GM18858 (cell line): ENCODE results near the gene FAM135A.
"Not testable (repeated sequence)": the region's sequence is repeated elsewhere in the genome, so short reads cannot be mapped to it uniquely, and the experiment has no call there.

ENCODE experiments used
- ATAC-seq: cut with Tn5 transposase; IDR thresholded peaks from one replicate; pipeline ENCODE4 v1.9.1; 2021; ENCODE audit not compliant: unreplicated experiment

FAM135A gene

DNA sequence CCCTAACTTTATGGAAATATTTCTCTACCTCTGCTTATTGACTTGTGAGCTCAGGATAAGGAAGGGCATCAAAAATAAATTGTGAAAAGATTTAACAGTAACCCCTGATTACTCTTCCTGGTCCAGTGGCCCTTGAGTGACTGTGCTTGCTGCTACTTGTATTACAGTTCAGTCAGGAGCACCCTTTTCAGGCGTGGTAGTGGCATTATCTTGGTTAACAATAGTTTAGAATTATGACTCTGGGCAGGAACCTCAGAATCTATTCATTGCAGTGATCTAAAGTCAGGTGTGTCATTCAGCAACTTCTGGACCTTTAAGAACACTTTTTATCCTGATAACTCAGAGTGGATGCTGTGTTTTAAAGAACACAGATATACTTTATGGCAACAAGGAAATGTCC, 43.4 kb downstream of the FAM135A start:
- no peak for ATAC-seq

DNA sequence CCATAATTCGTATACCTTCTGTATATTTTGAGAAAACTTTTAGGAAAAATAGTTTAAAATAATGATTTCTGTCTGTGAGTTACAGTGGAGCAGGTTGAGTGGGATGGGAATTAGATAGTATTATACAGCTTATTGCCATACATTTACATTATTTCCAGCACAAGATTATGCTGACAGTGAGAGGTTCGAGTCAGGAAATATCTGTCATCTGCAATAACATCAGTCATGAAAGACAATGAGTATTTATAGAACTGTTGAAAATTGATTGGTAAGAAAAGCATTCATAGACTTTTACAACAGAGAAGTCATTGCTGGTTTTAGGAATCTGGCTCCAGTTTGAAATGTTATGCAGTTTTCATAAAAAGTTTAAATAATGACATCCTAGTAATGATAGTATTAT, 45.9 kb downstream of the FAM135A start:
- ATAC-seq: no peak

GRCh38 chr6:70459699-70460098, 46.4 kb downstream of the FAM135A start:
- ATAC-seq: not testable (repeated sequence)

DNA sequence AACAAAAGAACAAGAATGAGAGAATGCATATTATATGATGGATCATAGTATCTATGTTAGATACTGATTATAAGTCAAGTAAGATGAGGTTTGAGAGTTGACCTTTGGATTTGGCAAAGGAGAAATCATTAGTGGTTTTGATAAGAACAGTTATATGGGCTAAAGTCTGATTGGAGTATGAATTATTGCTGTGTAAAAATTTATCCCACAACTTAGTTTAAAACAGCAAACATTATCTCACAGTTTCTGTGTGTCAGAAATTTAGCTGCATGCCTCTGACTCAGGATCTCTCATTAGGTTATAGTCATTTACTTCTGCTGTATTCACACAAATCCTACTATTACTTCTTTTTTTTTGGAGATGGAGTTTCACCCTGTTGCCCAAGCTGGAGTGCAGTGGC, 56.7 kb downstream of the FAM135A start:
- no peak for ATAC-seq

GRCh38 chr6:70470510-70470909, 57.2 kb downstream of the FAM135A start:
- ATAC-seq: not testable (repeated sequence)

DNA sequence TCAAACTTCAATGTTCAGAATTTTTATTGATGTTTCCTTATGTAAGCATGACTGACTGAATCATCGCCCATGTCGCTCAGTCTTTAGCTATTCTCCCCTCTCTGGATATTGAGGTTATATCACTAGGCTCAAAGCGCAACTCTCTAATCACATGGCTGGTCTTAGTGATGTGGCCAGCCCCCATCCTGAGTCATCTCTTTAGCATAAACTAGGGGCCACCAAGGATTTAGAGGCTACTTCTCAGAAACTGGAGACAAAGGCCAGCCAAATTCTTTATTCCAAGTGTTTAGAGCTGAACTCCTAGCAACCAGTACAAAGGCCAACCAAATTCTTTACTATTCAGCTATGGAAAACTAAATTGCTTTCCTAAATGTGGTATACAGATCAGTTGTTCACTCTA, 61.4 kb downstream of the FAM135A start:
- ATAC-seq: no peak

DNA sequence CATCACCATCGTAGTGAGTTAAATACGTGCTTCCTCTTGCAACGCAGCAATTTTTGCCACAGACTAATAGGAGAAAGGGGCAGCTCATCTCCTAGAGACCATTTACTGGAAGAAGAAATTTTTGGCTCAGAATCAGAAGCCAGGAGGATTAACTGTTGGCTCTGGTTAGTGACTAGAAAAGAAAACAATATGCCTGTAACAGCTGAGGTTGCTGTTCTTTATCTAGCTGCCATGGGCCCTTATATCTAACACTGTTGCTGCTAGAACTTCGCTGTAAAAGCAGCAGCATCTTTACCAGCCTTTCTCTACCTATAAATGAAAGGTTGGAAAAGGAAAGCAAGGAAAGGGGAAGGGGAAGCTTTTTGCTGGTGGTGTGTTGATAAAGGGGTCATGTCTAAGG, 65.9 kb downstream of the FAM135A start:
- no peak for ATAC-seq

- not testable (repeated sequence) for ATAC-seq
Observed at GRCh38 chr6:70486638-70487037, 73.3 kb downstream of the FAM135A start.

DNA sequence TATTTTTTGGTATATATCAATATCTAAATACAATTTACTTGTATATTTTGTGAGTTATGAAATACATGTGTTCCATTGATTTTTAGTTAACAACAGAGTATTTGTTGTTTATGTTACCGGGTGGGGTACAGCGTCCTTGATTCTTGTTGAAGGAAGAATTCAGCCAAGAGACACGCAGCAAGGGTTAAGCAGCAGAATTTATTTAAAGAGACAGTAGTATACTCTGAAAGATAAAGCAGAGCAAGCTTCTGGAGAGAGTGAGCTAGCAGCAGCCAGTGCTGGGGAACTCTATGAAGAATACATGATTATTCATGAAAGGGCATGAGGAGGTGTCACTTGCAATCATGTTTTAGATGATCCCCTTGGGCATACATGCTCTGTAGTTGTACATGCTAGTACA, 76.1 kb downstream of the FAM135A start:
- no peak for ATAC-seq

DNA sequence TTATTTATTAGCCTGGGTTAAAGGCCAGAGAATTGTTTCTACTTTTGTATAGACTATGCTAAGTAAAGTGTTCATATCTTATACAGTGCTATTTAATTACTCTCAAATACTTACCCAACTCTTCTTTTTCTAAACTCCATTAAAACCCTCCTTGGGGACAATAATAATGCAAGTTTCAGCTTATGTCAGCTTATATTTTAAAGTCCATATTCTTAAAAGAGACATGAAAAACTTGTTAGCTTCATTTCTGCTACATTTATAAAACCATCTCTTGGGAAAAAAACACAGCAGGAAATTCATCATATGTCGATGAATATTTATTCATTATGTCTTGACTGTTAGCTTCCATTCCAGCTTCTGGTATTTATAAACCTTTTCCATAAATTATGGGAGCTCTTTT, 81.5 kb downstream of the FAM135A start:
- ATAC-seq: no peak

- not testable (repeated sequence) for ATAC-seq
Observed at GRCh38 chr6:70495790-70496189, 82.5 kb downstream of the FAM135A start.

DNA sequence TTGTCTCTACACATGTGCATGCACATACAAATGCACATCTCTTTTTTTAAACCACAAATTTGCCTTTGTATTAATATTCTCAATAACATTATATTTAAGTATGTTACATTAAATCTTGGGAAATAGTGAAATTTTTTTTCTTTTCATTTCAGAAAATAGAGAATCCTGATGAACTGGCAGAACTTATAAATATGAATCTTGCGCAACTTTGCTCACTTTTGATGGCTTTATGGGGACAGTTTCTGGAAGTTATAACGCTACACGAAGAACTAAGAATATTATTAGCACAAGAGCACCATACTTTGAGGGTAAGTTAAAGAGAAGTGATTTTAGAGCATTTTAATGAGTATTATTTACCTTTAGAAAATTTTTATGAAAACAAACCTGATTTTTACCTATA, 89.2 kb downstream of the FAM135A start:
- ATAC-seq: no peak

- ATAC-seq: no peak
Observed at GRCh38 chr6:70503813-70504465, 90.6 kb downstream of the FAM135A start.

GRCh38 chr6:70506321-70506720, 93.0 kb downstream of the FAM135A start:
- ATAC-seq: no peak

- no peak for ATAC-seq
Observed at GRCh38 chr6:70507161-70507560, 93.9 kb downstream of the FAM135A start.

- ATAC-seq: no peak
Observed at GRCh38 chr6:70508953-70509352, 95.6 kb downstream of the FAM135A start.

GRCh38 chr6:70510600-70510999, 97.3 kb downstream of the FAM135A start:
- ATAC-seq: no peak

DNA sequence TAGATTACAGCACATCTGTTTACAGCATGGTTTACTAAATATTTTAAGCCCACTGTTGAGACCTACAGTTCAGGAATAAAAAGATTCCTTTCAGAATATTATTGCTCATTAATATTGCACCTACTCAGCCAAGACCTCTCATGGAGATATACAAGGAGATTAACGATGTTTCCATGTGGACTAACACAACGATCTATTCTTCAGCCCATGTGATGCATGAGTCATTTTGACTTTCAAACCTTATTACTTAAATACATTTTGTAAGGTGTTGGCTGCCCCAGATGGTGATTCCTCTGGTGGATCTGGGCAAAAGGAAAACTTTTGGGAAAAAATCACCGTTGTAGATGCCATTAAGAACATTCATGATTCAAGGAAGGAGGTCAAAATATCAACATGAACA, 105.4 kb downstream of the FAM135A start:
- no peak for ATAC-seq

- ATAC-seq: no peak
Observed at GRCh38 chr6:70520575-70520974, 107.3 kb downstream of the FAM135A start.

DNA sequence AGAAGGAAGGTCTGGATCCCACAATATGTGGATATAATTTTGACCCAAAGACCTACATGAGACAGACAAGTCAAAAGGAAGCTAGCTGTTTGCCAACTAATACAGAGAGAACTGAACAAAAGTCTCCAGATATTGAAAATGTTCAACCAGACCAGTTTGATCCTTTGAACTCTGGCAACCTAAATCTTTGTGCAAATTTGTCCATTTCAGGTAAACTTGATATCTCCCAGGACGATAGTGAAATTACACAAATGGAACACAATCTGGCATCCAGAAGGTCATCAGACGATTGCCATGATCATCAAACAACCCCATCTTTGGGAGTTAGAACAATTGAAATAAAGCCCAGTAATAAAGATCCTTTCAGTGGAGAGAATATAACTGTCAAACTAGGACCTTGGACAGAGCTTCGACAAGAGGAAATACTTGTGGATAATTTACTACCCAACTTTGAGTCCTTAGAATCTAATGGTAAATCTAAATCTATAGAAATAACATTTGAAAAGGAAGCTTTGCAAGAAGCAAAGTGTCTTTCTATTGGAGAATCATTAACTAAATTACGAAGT, 111.5 kb downstream of the FAM135A start:
- ATAC-seq: no peak

DNA sequence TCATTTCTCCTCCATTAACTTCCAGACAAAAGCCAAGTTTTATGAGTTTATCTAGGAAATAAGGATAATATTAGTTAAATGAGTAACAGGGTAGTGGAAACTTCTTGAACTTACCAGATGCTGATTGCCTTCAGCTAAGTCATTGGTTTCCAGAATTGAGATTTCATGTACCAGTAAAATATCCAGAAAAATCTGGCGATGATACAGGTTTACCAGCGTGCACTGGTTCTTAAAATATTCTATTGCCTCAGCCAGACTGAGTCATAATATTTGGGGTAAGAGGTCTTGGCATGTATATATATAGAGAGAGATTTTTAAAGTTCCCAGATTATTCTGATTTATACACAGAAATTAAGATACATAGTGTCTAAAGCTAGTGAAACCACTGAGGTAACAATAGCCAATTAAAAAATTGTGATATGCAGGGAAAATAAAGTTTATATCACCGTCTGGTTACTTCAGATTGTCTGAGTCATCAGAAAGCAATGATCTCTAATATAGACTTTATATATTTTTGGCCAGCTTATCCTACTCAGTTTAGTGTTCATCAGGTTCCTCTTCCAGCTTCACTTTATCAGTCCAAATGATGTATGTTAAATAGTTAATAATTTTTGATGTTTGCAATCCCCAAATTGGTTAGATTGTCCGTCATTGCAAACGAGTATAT, 113.9 kb downstream of the FAM135A start:
- no peak for ATAC-seq

DNA sequence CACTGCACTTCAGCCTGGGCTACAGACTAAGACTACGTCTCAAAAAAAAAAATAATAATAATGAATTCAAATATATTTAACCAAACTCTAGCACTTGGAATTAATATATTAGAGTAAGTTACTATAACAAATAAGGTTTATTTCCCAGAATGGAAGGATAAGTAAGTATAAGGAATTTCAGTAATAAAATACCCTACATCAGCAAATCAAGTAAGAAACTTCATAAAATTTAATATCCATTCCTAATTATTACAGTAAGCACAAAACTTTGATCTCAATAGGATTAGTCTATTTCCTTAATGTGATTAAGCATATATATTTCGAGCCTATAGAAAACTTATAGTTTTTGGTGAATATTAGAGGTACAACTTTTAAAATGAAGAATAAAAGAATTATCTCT, 116.7 kb downstream of the FAM135A start:
- no peak for ATAC-seq

DNA sequence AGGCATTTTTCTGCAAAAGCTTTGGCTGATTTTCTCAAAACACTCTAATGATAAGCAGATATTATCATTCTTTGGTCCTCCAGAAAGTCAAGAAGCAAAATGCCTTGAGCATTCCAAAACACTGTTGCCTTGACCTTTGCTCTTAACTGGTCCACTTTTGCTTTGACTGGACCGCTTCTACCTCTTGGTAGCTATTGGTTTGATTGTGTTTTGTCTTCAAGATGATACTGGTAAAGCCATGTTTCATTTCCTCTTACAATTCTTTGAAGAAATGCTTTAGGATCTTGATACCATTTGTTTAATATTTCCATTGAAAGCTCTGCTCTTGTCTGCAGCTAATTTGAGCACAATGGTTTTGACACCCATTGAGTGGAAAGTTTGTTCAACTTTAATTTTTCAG, 117.8 kb downstream of the FAM135A start:
- no peak for ATAC-seq
